GM12865 (cell line): ENCODE data around the gene TLX2.

Experiments used
- DNase-seq: peaks from one replicate; pipeline ENCODE4 v3.0.0; 2010; ENCODE audit warnings: low read depth
- H3K4me3 ChIP-seq: 2 replicates; pipeline ENCODE4 v1.5.1; 2011; ENCODE audit warnings: mild to moderate bottlenecking, low read depth, low read length, control low read depth
- TF ChIP-seq, protein P1 (sequence below): IDR thresholded peaks from 2 replicates; pipeline ENCODE4 v1.5.1; 2011; ENCODE audit warnings: low read length, control low read depth, low read depth, inconsistent platforms; ENCODE audit not compliant: insufficient read depth; ENCODE audit errors: missing control alignments

TLX2 gene

DNA sequence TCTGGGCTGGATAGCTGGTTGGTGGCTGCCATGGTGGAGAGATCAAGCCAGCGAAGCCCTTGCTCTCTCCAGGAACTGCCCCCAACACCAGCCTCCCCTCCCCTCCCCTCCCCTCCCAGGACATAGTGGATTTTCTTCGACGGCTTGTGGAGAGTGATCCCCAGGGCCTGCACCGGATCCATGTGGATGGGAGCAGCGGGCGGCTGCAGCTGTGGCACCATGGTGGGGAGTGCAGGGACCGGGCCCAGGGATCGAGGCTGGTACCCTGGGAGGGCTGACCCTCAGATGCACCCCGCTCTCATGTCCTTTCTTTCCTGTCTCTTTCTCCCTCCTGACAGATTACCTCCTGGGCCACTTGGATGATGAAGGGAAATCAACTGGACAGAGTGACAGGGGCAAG, 24.3 kb upstream of the TLX2 start:
- DNase-seq, result no peak
- TF ChIP-seq, protein P1, sequence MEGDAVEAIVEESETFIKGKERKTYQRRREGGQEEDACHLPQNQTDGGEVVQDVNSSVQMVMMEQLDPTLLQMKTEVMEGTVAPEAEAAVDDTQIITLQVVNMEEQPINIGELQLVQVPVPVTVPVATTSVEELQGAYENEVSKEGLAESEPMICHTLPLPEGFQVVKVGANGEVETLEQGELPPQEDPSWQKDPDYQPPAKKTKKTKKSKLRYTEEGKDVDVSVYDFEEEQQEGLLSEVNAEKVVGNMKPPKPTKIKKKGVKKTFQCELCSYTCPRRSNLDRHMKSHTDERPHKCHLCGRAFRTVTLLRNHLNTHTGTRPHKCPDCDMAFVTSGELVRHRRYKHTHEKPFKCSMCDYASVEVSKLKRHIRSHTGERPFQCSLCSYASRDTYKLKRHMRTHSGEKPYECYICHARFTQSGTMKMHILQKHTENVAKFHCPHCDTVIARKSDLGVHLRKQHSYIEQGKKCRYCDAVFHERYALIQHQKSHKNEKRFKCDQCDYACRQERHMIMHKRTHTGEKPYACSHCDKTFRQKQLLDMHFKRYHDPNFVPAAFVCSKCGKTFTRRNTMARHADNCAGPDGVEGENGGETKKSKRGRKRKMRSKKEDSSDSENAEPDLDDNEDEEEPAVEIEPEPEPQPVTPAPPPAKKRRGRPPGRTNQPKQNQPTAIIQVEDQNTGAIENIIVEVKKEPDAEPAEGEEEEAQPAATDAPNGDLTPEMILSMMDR, result no peak
- no peak overlapping the region for H3K4me3 ChIP-seq

DNA sequence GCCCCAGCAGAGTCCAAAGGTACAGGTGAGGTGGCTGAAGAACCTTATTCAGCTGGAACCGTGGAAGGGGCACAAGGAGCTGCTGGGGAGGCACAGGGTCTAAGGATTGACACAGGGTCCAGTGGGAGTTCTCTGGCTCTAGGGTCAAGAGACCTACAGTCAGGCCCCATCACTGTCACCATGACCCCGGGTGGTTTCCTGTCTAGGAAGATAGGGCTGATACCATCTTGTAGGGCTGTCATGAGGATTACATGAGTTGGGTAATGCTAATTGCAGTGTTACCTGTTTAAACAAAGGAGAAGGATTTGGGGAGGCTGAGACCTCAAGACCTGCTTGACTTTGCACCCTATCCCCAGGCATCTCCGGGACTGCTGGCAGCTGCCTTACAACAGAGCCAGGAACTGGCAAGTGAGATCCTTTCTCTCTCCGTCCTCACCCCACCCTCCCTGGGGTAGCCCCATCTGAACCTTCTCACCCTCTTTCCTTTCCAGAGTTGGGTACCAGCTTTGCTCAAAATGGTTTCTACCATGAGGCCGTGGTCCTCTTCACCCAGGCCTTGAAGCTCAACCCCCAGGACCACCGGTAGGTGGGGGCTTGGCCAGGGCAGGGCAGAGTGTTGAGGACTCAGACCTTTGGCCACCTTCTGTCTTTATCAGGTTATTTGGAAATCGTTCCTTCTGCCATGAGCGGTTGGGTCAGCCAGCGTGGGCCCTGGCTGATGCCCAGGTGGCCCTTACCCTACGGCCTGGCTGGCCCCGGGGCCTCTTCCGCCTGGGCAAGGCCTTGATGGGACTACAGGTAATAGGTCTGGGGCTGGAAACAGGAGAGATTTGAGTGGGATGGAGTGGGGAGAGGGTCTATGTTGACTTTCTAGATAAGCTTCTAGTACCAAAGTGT, 22.4 kb upstream of the TLX2 start:
- DNase-seq, result no peak

DNA sequence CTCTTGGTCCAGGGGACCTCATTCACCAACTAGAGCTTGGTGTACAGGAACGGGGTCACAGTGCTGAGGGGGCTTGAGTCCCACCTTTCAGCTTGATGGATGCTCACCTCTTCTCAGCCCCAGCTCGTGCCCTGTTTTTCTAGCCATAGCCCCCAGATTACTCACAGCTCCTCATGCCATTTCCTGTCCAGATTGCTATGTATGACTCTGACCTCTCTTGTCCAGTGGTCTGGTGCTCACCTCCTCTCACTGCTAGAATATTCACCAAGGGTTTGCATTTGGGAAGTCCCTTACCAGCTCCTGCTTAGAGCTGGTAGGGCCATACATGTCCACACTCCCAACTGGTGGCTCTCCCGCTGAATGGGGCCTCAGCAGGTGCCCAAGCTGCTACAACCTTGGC, 20.7 kb upstream of the TLX2 start:
- no peak overlapping the region for H3K4me3 ChIP-seq
- TF ChIP-seq, protein P1, result no peak
- DNase-seq, result no peak

More for the DNA sequence above, 22.4 kb upstream of the TLX2 start:
- no peak overlapping the region for H3K4me3 ChIP-seq
- TF ChIP-seq, protein P1, result no peak

DNA sequence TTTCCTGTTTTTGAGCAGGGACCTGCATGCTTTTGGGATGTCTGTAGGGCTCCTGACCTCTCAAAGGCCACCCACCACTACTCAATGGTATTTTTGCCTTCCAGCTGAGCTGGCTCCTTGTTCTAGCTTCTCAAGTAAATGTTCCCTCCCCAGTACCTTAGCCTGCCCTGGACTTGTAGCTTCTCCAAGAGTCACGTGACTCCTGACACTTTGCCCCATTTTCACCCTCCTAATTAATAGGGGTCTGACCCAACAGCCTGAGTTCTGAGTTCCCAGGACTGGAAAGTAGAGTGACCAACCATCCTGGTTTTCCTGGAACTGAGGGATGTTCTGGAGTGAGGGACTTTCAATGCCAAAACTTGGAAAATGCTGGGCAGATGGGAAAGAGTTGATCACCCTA, 18.8 kb upstream of the TLX2 start:
- DNase-seq, result no peak
- TF ChIP-seq, protein P1, result no peak
- no peak overlapping the region for H3K4me3 ChIP-seq

DNA sequence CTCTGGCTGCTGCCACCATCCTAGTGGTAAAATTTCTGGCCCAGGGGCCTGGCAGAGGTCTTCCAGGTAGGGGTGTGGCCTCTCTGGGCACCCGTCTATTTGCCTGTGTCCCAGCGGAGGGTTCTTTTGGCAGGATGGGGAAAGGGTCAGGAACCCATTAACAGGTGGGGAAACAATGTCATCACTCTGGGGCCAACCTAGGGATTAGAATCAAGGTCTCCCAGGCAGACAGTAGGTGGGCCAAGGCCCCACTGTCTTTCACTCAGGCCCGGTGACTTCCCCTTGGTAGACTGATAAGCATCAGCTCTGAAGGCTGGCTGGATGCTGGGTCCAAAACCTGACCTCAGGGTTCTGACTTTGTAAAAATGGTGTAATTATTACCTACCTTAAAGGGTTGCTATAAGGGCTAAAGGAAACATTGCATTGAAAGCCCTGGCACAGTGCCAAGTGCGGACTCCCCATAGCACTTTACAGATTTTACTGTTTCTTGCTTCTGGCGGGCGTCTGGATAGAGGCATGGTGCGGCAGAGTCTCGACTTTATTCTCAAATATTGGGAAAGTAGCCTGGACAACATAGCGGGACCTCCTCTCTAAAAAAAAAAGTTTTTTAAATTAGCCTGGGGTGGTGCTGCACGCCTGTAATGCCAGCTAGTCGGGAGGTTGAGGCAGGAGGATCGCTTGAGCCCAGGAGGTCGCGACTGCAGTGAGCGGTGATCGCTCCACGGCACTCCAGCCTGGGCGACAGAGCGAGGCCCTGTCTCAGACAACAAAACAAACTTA, 17.1 kb upstream of the TLX2 start:
- no peak for DNase-seq
- peak overlapping the region; percentile 43 for H3K4me3 ChIP-seq
- TF ChIP-seq, protein P1, result no peak

DNA sequence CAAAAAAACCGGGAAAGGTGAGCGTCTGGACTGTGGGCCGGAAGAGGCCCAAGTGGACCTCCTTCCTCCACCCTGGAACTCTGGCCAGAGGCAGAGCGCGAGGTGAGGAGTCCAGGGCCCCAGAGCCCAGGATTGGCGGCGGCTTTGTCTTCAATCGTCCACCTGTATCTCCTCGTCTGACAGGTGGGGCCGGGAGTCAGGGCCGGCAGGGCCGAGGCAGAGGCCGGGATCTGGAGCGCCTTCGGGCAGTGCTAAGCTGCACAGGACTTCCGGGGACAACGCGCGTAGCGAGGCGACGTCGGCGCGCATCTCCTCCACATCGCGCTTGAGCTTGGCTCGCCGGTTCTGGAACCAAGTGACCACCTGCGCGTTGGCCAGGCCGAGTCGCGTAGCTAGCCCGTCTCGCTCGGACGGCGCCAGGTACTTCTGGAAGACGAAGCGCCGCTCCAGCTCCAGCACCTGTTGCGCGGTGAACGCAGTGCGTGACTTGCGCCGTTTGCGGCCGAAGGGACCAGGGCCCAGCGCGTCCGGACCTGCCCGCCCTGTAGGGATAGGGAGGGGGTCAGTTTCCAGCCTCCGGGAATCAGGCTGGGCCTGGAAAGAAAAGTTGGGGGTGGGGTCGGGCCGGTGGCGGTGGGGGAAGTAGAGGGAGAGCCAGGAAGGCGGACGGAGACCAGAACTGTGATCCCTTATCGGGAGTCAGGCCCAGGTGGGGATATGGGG, 16.3 kb upstream of the TLX2 start:
- H3K4me3 ChIP-seq, result peak overlapping the region; percentile 43
- DNase-seq, result peak; percentile 52
- TF ChIP-seq, protein P1, result no peak
